AG04450 (cell line): ENCODE measurements around the gene COX6A2. TPM values are rescaled to one million over a fixed set of nuclear protein-coding genes. Genes with fewer than 3 reads are reported as not detected.
A peak's percentile ranks its signal among the peaks of the same experiment; 100 is the strongest.

Source experiments
- CTCF ChIA-PET: fragments of 300-600, 350-600 bp; formaldehyde crosslinking; extraction: SDS; loops from one replicate; lab custom pipeline; 2022; ENCODE audit warnings: antibody characterized with exemption, inconsistent platforms; lab: Charles Lee
- POLR2A ChIA-PET: fragments of 350-600 bp; formaldehyde crosslinking; extraction: SDS; loops from one replicate; lab custom pipeline; 2021; ENCODE audit warnings: antibody characterized with exemption, inconsistent platforms; lab: Yijun Ruan, JAX
- DNase-seq: peaks from one replicate; pipeline ENCODE4 v3.0.0-alpha.2; 2011; ENCODE audit warnings: low read depth, low spot score
- H3K27ac ChIP-seq: one replicate; pipeline ENCODE4 v1.5.1; 2012; ENCODE audit warnings: low read depth, low read length, control low read depth
- H3K27me3 ChIP-seq: one replicate; pipeline ENCODE4 v1.6.0; 2012; ENCODE audit warnings: low read length; ENCODE audit not compliant: control insufficient read depth, insufficient read depth
- H3K4me3 ChIP-seq: 2 replicates; pipeline ENCODE4 v1.5.1; 2011; ENCODE audit warnings: mild to moderate bottlenecking, low read depth, low read length, control low read depth
- H3K9me3 ChIP-seq: 2 replicates; pipeline ENCODE4 v1.5.1; 2012; ENCODE audit warnings: low read length; ENCODE audit not compliant: control insufficient read depth, insufficient read depth
- CTCF ChIP-seq: IDR thresholded peaks from 2 replicates; pipeline ENCODE4 v1.5.1; 2011; ENCODE audit warnings: low read depth, low read length, control low read depth, inconsistent platforms
- polyA plus RNA-seq: library from polyadenylated mRNA; depleted of rRNA; stranded (reverse); fragments of >200 nt; gene quantifications from 2 replicates; pipeline ENCODE4 v1.2.3, GENCODE V29; 2011; rRNA removed

COX6A2 gene
- polyA plus RNA-seq, 1 experiment = not detected

DNA sequence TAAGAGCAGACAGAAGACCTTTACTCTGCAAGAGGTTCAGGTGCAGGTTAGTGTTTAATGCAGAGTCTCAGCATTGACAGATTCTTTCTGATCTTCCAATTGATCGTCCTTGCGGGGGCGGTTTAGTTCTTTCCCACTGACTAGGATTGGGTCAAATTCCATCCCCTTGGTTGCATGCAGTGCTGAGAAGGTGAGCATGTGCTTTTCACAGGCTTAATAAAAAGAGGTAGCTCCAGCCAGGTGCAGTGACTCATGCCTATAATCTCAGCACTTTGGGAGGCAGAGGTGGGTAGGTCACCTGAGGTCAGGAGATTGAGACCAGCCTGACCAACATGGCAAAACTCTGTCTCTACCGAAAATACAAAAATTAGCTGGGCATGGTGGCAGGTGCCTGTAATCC lies 42.5 kb downstream of the COX6A2 start:
- DNase-seq = no peak
- Histone ChIP-seq H3K27ac (no peak overlapping the region), H3K27me3 (peaks cover 5% of the 10 kb centered on the region), H3K4me3 (no peak overlapping the region), H3K9me3 (no peaks in the 10 kb centered on the region)
- TF ChIP-seq CTCF = no peak
- ChIA-PET CTCF (interaction anchor here (1.2 to 1.3 kb wide), 2 partner anchors 58 to 243 kb away, joined by 3 read pairs; no protein-coding TSS in a partner anchor), POLR2A (no interaction called here)

DNA sequence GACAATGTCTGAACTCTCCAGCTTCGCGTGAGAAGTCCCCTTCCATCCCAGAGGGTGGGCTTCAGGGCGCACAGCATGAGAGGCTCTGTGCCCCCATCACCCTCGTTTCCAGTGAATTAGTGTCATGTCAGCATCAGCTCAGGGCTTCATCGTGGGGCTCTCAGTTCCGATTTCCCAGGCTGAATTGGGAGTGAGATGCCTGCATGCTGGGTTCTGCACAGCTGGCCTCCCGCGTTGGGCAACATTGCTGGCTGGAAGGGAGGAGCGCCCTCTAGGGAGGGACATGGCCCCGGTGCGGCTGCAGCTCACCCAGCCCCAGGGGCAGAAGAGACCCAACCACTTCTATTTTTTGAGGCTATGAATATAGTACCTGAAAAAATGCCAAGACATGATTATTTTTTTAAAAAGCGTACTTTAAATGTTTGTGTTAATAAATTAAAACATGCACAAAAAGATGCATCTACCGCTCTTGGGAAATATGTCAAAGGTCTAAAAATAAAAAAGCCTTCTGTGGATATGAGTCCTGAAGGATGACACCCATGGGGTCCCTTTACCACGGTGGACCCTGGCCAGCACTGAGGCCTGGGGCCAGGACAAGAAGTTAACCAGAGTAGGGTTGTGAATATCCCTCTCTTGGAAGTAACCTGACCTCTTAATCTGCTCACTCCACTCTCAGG lies 45.5 kb downstream of the COX6A2 start:
- ChIA-PET CTCF (interaction anchor here (0.6 to 1.6 kb wide), 11 partner anchors 8 to 168 kb away, joined by 3 to 6 read pairs (median 3); no protein-coding TSS in a partner anchor), POLR2A (interaction anchor here (1.5 kb wide), 1 partner anchor 203 kb away, joined by 3 read pairs; the partner anchor contains the start of gene FUS)
- no peaks in the 10 kb centered on the region for H3K9me3 ChIP-seq
- DNase-seq = no peak
- H3K27ac ChIP-seq = no peak overlapping the region
- peaks cover 8% of the 10 kb centered on the region for H3K27me3 ChIP-seq
- no peak overlapping the region for H3K4me3 ChIP-seq
- TF ChIP-seq CTCF = peak; percentile 68

DNA sequence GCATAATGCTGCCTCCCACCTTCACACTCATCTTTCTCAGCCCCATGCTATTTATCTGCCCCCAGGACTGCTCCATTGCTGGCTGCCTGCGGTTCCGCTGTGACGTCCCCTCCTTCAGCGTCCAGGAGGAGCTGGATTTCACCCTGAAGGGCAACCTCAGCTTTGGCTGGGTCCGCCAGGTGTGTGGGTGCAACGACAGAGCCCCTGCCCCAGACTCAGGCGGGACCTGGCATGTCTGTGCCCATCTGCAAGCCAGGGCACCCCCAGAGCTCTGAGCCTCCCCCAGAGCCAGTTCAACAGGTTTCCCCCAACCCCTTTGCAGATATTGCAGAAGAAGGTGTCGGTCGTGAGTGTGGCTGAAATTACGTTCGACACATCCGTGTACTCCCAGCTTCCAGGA lies 48.0 kb downstream of the COX6A2 start:
- no peak overlapping the region for H3K4me3 ChIP-seq
- DNase-seq = no peak
- H3K27me3 ChIP-seq = peaks cover 8% of the 10 kb centered on the region
- no peak overlapping the region for H3K27ac ChIP-seq
- ChIA-PET CTCF (no interaction called here), POLR2A (no interaction called here)
- no peak for TF ChIP-seq CTCF
- H3K9me3 ChIP-seq = no peaks in the 10 kb centered on the region

Other genes with a start within 250 kb of the COX6A2 start
- 156 and 166 TPM in 2 replicates for gene FUS, start 248.2 kb downstream of the COX6A2 start, polyA plus RNA-seq
- 21.8 and 31.0 TPM in 2 replicates for gene PYCARD, start 225.6 kb downstream of the COX6A2 start, polyA plus RNA-seq
- gene TRIM72, start 214.2 kb downstream of the COX6A2 start, polyA plus RNA-seq = not detected in 2 replicates
- gene PYDC1, start 211.2 kb downstream of the COX6A2 start, polyA plus RNA-seq = not detected in 2 replicates
- not detected in 2 replicates for gene ITGAM, start 168.4 kb downstream of the COX6A2 start, polyA plus RNA-seq
- gene ITGAX, start 73.2 kb downstream of the COX6A2 start, polyA plus RNA-seq = 0.15 and 0.17 TPM in 2 replicates
- not detected in 2 replicates for gene ITGAD, start 35.0 kb downstream of the COX6A2 start, polyA plus RNA-seq
- 0.63 and 0.67 TPM in 2 replicates for gene ZNF843, start 14.4 kb upstream of the COX6A2 start, polyA plus RNA-seq
- gene ARMC5, start 31.1 kb upstream of the COX6A2 start, polyA plus RNA-seq = 2.9 and 4.2 TPM in 2 replicates
- 42.4 and 63.4 TPM in 2 replicates for gene TGFB1I1, start 43.8 kb upstream of the COX6A2 start, polyA plus RNA-seq
- not detected in 2 replicates for gene SLC5A2, start 54.8 kb upstream of the COX6A2 start, polyA plus RNA-seq
- gene RUSF1, start 80.0 kb upstream of the COX6A2 start, polyA plus RNA-seq = 32.2 and 38.6 TPM in 2 replicates
- not detected in 2 replicates for gene AHSP, start 99.5 kb upstream of the COX6A2 start, polyA plus RNA-seq